Measurements from ENCODE around the gene CCDC27. TPM values are rescaled to one million over a fixed set of nuclear protein-coding genes. Genes with fewer than 3 reads are reported as not detected.

Gene CCDC27
- total and polyA plus RNA-seq, 2 donors (not counting 1 experiment from before 2014, with no cell fraction given) = not detected

GRCh38 chr1:3731583-3732433 is 20.4 kb upstream of the CCDC27 start:
- Histone ChIP-seq H4K20me1 (ENCODE audit: control insufficient read depth, insufficient read depth, low read length, poor library complexity, severe bottlenecking) (no peaks in the 10 kb centered on the region), H3K9me3 (ENCODE audit: control extremely low read depth in 1 of 3, control insufficient read depth in 2 of 3, insufficient read depth in 1 of 3, low read length in 2 of 3) (peaks cover 0 to 3% (median 0%) of the 10 kb centered on the region in 3 donors), H3K9ac (ENCODE audit: low read length) (no peak overlapping the region), H2AFZ (ENCODE audit: insufficient read depth, low read depth, low read length, poor library complexity, severe bottlenecking) (no peak overlapping the region), H3K27ac (ENCODE audit: low read length in 2 of 2) (no peak overlapping the region), H3K79me2 (ENCODE audit: control insufficient read depth, insufficient read depth, low read length) (no peaks in the 10 kb centered on the region), H3K27me3 (replicated peaks in 1 of 4; ENCODE audit: control extremely low read depth in 1 of 4, control insufficient read depth in 3 of 4, insufficient read depth in 4 of 4, low read length in 3 of 4) (no peaks in the 10 kb centered on the region), H3K4me2 (replicated peaks; ENCODE audit: low read depth, low read length, poor library complexity, severe bottlenecking) (no peak overlapping the region), H3K4me1 (ENCODE audit: control insufficient read depth in 2 of 2, insufficient read depth in 2 of 2, low read length in 2 of 2) (no peaks in the 10 kb centered on the region), H3K36me3 (replicated peaks in 1 of 2; ENCODE audit: control extremely low read depth in 1 of 2, control insufficient read depth in 1 of 2, extremely low read depth in 1 of 2, insufficient read depth in 2 of 2, low read length in 1 of 2) (no peaks in the 10 kb centered on the region), H3K4me3 (ENCODE audit: control extremely low read depth in 1 of 5, extremely low read depth in 1 of 5, insufficient read depth in 1 of 5, low read depth in 2 of 5, low read length in 4 of 5) (no peak overlapping the region)
- no peak overlapping the region for H3K27ac Mint-ChIP-seq
- 92% methylated on average over 24 of the region's 25 CpGs for WGBS (ENCODE audit: insufficient coverage)
- intact Hi-C loops (cut with micrococcal nuclease) = no loop called here
- no peaks in the 10 kb centered on the region for H3K4me1 Mint-ChIP-seq
- no peak for DNase-seq
- H3K27me3 Mint-ChIP-seq = peaks cover 3% of the 10 kb centered on the region
- no peaks in the 10 kb centered on the region for H3K9me3 Mint-ChIP-seq (ENCODE audit: insufficient read depth)
- TF ChIP-seq CTCF (IDR thresholded peaks at IDR 0.05) (no peak), EZH2 (IDR thresholded peaks at IDR 0.05; ENCODE audit: borderline replicate concordance, insufficient read depth, low read depth, low read length, poor library complexity, severe bottlenecking) (no peak)
- CTCF ChIA-PET = interaction anchor here (2.2 kb wide), 1 partner anchor 10 kb away, joined by 7 read pairs; no protein-coding TSS in a partner anchor
- POLR2A ChIA-PET = no interaction called here
- H3K4me3 Mint-ChIP-seq = no peak overlapping the region
- no peak for ATAC-seq (ENCODE audit: low read depth)

- peaks cover 0 to 3% (median 0%) of the 10 kb centered on the region in 3 donors for H3K9me3 ChIP-seq (ENCODE audit: control extremely low read depth in 1 of 3, control insufficient read depth in 2 of 3, insufficient read depth in 1 of 3, low read length in 2 of 3)
- H4K20me1 ChIP-seq (ENCODE audit: control insufficient read depth, insufficient read depth, low read length, poor library complexity, severe bottlenecking) = no peaks in the 10 kb centered on the region
- H3K36me3 ChIP-seq (replicated peaks in 1 of 2; ENCODE audit: control extremely low read depth in 1 of 2, control insufficient read depth in 1 of 2, extremely low read depth in 1 of 2, insufficient read depth in 2 of 2, low read length in 1 of 2) = no peaks in the 10 kb centered on the region
- H3K4me3 ChIP-seq (ENCODE audit: control extremely low read depth in 1 of 5, extremely low read depth in 1 of 5, insufficient read depth in 1 of 5, low read depth in 2 of 5, low read length in 4 of 5) = no peak overlapping the region
- 57% methylated on average over 35 of the region's 37 CpGs for WGBS (ENCODE audit: insufficient coverage)
- no peak for ATAC-seq (ENCODE audit: low read depth)
- CTCF ChIA-PET = interaction anchor here (2.2 kb wide), 1 partner anchor 10 kb away, joined by 7 read pairs; no protein-coding TSS in a partner anchor
- H3K4me1 ChIP-seq (ENCODE audit: control insufficient read depth in 2 of 2, insufficient read depth in 2 of 2, low read length in 2 of 2) = no peaks in the 10 kb centered on the region
- H3K79me2 ChIP-seq (ENCODE audit: control insufficient read depth, insufficient read depth, low read length) = no peaks in the 10 kb centered on the region
- DNase-seq = no peak
- H3K27me3 ChIP-seq (replicated peaks in 1 of 4; ENCODE audit: control extremely low read depth in 1 of 4, control insufficient read depth in 3 of 4, insufficient read depth in 4 of 4, low read length in 3 of 4) = no peaks in the 10 kb centered on the region
- H3K9ac ChIP-seq (ENCODE audit: low read length) = no peak overlapping the region
- H2AFZ ChIP-seq (ENCODE audit: insufficient read depth, low read depth, low read length, poor library complexity, severe bottlenecking) = no peak overlapping the region
- peaks cover 3% of the 10 kb centered on the region for H3K27me3 Mint-ChIP-seq
- POLR2A ChIA-PET = no interaction called here
- no peak overlapping the region for H3K4me2 ChIP-seq (replicated peaks; ENCODE audit: low read depth, low read length, poor library complexity, severe bottlenecking)
- H3K4me1 Mint-ChIP-seq = no peaks in the 10 kb centered on the region
- H3K4me3 Mint-ChIP-seq = no peak overlapping the region
- no peak overlapping the region for H3K27ac Mint-ChIP-seq
- TF ChIP-seq CTCF (IDR thresholded peaks at IDR 0.05) = no peak
- no peak for TF ChIP-seq EZH2 (IDR thresholded peaks at IDR 0.05; ENCODE audit: borderline replicate concordance, insufficient read depth, low read depth, low read length, poor library complexity, severe bottlenecking)
- intact Hi-C loops (cut with micrococcal nuclease) = no loop called here
- no peak overlapping the region for H3K27ac ChIP-seq (ENCODE audit: low read length in 2 of 2)
- H3K9me3 Mint-ChIP-seq (ENCODE audit: insufficient read depth) = no peaks in the 10 kb centered on the region
Observed at GRCh38 chr1:3732434-3733093, 19.7 kb upstream of the CCDC27 start.
